ENCODE results near the gene PTTG1IP. TPM values are rescaled to one million over a fixed set of nuclear protein-coding genes. Genes with fewer than 3 reads are reported as not detected.

PTTG1IP gene
- total and polyA plus RNA-seq, 2 of the 13 experiments (the other 11 are each of a cell fraction or from before 2014, with no cell fraction given), result 161 to 700 TPM

DNA sequence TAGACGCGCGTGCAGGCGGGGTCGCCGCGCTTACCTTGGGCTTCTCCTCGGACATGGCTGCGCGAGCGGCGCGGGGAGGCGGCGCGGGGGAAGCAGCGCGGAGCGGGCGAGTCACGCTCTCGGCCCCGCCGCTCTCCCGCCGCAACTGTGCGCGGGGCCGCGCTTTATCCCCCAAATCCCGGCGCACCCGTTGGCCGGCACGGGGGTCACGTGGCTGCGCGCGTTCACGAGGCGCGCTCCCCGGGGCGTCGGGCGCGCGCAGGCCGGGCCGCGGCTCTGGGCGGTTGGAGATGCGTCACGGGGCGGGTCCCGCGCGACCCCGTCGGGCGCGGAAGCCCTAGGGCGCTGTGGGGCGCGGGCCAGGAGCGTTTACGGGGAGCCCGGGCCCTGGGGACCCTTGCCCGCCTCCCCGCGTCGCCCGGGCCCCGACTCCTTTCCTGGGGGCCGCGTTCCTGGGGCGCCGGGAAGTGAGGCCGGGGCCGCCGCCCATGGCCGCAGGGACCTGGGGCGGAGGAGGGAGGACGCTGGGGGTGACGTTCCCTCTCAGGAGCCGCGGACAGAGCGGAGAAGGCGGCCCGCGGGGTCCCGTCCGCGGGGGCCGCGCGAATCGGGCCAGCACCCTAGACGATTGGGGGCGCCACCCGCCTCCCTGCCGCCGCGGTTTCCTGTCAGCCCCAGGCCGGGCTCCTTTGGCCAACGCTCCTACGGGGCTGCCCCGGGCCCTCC, 55.4 kb downstream of the PTTG1IP start, which contains the start of gene SUMO3 (continued):
- TF ChIP-seq, protein P1, sequence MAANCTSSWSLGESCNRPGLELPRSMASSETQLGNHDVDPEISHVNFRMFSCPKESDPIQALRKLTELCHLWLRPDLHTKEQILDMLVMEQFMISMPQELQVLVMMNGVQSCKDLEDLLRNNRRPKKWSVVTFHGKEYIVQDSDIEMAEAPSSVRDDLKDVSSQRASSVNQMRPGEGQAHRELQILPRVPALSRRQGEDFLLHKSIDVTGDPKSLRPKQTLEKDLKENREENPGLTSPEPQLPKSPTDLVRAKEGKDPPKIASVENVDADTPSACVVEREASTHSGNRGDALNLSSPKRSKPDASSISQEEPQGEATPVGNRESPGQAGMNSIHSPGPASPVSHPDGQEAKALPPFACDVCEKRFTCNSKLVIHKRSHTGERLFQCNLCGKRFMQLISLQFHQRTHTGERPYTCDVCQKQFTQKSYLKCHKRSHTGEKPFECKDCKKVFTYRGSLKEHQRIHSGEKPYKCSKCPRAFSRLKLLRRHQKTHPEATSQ (CRISPR knock-in tag; IDR thresholded peaks at IDR 0.05; ENCODE audit: borderline replicate concordance), result no peak
- no peak for TF ChIP-seq TBL1XR1 (IDR thresholded peaks at IDR 0.05; ENCODE audit: borderline replicate concordance, low read length, partially characterized antibody)
- TF ChIP-seq, protein P2, sequence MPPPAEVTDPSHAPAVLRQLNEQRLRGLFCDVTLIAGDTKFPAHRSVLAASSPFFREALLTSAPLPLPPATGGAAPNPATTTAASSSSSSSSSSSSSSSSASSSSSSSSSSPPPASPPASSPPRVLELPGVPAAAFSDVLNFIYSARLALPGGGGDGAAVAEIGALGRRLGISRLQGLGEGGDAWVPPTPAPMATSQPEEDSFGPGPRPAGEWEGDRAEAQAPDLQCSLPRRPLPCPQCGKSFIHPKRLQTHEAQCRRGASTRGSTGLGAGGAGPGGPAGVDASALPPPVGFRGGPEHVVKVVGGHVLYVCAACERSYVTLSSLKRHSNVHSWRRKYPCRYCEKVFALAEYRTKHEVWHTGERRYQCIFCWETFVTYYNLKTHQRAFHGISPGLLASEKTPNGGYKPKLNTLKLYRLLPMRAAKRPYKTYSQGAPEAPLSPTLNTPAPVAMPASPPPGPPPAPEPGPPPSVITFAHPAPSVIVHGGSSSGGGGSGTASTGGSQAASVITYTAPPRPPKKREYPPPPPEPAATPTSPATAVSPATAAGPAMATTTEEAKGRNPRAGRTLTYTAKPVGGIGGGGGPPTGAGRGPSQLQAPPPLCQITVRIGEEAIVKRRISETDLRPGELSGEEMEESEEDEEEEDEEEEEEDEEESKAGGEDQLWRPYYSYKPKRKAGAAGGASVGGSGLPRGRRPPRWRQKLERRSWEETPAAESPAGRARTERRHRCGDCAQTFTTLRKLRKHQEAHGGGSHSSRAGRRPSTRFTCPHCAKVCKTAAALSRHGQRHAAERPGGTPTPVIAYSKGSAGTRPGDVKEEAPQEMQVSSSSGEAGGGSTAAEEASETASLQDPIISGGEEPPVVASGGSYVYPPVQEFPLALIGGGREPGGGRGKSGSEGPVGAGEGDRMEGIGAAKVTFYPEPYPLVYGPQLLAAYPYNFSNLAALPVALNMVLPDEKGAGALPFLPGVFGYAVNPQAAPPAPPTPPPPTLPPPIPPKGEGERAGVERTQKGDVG (CRISPR knock-in tag; IDR thresholded peaks at IDR 0.05; ENCODE audit: borderline replicate concordance), result no peak
- no peak for TF ChIP-seq ZNF816 (CRISPR knock-in tag; IDR thresholded peaks at IDR 0.05; ENCODE audit: borderline replicate concordance)
- TF ChIP-seq, protein P3, sequence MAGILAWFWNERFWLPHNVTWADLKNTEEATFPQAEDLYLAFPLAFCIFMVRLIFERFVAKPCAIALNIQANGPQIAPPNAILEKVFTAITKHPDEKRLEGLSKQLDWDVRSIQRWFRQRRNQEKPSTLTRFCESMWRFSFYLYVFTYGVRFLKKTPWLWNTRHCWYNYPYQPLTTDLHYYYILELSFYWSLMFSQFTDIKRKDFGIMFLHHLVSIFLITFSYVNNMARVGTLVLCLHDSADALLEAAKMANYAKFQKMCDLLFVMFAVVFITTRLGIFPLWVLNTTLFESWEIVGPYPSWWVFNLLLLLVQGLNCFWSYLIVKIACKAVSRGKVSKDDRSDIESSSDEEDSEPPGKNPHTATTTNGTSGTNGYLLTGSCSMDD (CRISPR knock-in tag; IDR thresholded peaks at IDR 0.05), result no peak
- TF ChIP-seq BCL6 (CRISPR knock-in tag; IDR thresholded peaks at IDR 0.05), result no peak
- TF ChIP-seq IKZF4 (CRISPR knock-in tag; IDR thresholded peaks at IDR 0.05; ENCODE audit: borderline replicate concordance, low read depth, not compliant biosample characterization), result no peak
- TF ChIP-seq, protein P4, sequence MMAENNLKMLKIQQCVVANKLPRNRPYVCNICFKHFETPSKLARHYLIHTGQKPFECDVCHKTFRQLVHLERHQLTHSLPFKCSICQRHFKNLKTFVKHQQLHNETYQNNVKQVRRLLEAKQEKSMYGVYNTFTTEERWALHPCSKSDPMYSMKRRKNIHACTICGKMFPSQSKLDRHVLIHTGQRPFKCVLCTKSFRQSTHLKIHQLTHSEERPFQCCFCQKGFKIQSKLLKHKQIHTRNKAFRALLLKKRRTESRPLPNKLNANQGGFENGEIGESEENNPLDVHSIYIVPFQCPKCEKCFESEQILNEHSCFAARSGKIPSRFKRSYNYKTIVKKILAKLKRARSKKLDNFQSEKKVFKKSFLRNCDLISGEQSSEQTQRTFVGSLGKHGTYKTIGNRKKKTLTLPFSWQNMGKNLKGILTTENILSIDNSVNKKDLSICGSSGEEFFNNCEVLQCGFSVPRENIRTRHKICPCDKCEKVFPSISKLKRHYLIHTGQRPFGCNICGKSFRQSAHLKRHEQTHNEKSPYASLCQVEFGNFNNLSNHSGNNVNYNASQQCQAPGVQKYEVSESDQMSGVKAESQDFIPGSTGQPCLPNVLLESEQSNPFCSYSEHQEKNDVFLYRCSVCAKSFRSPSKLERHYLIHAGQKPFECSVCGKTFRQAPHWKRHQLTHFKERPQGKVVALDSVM (CRISPR knock-in tag; IDR thresholded peaks at IDR 0.05), result no peak
- no peak for TF ChIP-seq TGIF2 (CRISPR knock-in tag; IDR thresholded peaks at IDR 0.05)
- TF ChIP-seq, protein P5, sequence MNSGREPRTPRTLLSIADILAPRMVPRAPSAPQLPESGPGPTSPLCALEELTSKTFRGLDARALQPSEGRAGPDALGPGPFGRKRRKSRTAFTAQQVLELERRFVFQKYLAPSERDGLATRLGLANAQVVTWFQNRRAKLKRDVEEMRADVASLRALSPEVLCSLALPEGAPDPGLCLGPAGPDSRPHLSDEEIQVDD (CRISPR knock-in tag; IDR thresholded peaks at IDR 0.05; ENCODE audit: borderline replicate concordance), result no peak; the same call in 1 of the 2 replicates
- no peak for TF ChIP-seq GATAD2A (CRISPR knock-in tag; IDR thresholded peaks at IDR 0.05)
- no peak for TF ChIP-seq BRD4 (CRISPR knock-in tag; IDR thresholded peaks at IDR 0.05)

Data from HepG2 (cell line).